OCI-LY7 (cell line): ENCODE measurements around the gene BRAF. TPM values are rescaled to one million over a fixed set of nuclear protein-coding genes. Genes with fewer than 3 reads are reported as not detected.

Experiments used
- BruUV-seq: library from RNA; stranded (reverse); fragments of 400-500 nt; replicated peaks from 2 replicates; lab custom pipeline; 2021; lab: Mats Ljungman, UMichigan
- CTCF ChIA-PET: fragments of 300-600 bp; sonication (Branson Sonifier 250); formaldehyde crosslinking; loops from one replicate; lab custom pipeline; 2022; ENCODE audit warnings: antibody characterized with exemption; ENCODE audit not compliant: unreplicated experiment; lab: Charles Lee
- POLR2A ChIA-PET: fragments of 300-600 bp; sonication (Branson Sonifier 250); formaldehyde crosslinking; loops from one replicate; lab custom pipeline; 2022; ENCODE audit warnings: antibody characterized with exemption; lab: Charles Lee
- DNase-seq: peaks from one replicate; pipeline ENCODE4 v3.0.0-alpha.2; 2015; ENCODE audit warnings: low spot score
- H2AFZ ChIP-seq: fragments of 200-600 bp; sonication (generic), shearing (Covaris generic); 2 replicates; pipeline ENCODE4 v1.6.1; 2014; ENCODE audit warnings: mild to moderate bottlenecking, antibody characterized with exemption, low read length, moderate library complexity
- H3K27ac ChIP-seq: fragments of 200-600 bp; sonication (generic); 2 replicates; pipeline ENCODE4 v1.5.1; 2014; ENCODE audit warnings: mixed run types, low read depth, mild to moderate bottlenecking, moderate library complexity, low read length, inconsistent platforms; ENCODE audit not compliant: poor library complexity, severe bottlenecking
- H3K36me3 ChIP-seq: fragments of 200-600 bp; sonication (generic); 2 replicates; pipeline ENCODE4 v1.6.1; 2014; ENCODE audit warnings: mild to moderate bottlenecking, antibody characterized with exemption, low read length, moderate library complexity, mixed read lengths; ENCODE audit not compliant: insufficient read depth
- H3K4me1 ChIP-seq: fragments of 200-600 bp; sonication (generic); 2 replicates; pipeline ENCODE4 v1.5.1; 2014; ENCODE audit warnings: mild to moderate bottlenecking, low read length; ENCODE audit not compliant: insufficient read depth, poor library complexity, severe bottlenecking
- H3K4me2 ChIP-seq: fragments of 200-600 bp; sonication (generic); 2 replicates; pipeline ENCODE4 v1.6.1; 2014; ENCODE audit warnings: mild to moderate bottlenecking, low read length
- H3K4me3 ChIP-seq: fragments of 200-600 bp; sonication (generic); 2 replicates; pipeline ENCODE4 v1.5.1; 2014; ENCODE audit warnings: mild to moderate bottlenecking, low read depth, low read length; ENCODE audit not compliant: poor library complexity, severe bottlenecking
- H3K79me2 ChIP-seq: fragments of 200-600 bp; sonication (generic); 2 replicates; pipeline ENCODE4 v1.6.1; 2016; ENCODE audit warnings: low read depth, mild to moderate bottlenecking, low read length, moderate library complexity, mixed read lengths; ENCODE audit not compliant: insufficient read depth
- H3K9me2 ChIP-seq: fragments of 200-600 bp; sonication (generic); 2 replicates; pipeline ENCODE4 v1.6.1; 2016; ENCODE audit warnings: mild to moderate bottlenecking, low read length, mixed read lengths; ENCODE audit not compliant: insufficient read depth
- H3K9me3 ChIP-seq: fragments of 200-600 bp; sonication (generic); 2 replicates; pipeline ENCODE4 v1.6.1; 2014; ENCODE audit warnings: mild to moderate bottlenecking, mixed run types, low read length, mixed read lengths
- H4K20me1 ChIP-seq: fragments of 200-600 bp; sonication (generic); 2 replicates; pipeline ENCODE4 v1.6.1; 2014; ENCODE audit warnings: mild to moderate bottlenecking, antibody characterized with exemption, low read length, moderate library complexity, mixed read lengths; ENCODE audit not compliant: insufficient read depth
- EZH2phosphoT487 ChIP-seq: fragments of 200-600 bp; sonication (generic); IDR thresholded peaks from 2 replicates; pipeline ENCODE4 v1.6.1; 2018; ENCODE audit warnings: low read depth, borderline replicate concordance, mild to moderate bottlenecking, mixed run types, antibody characterized with exemption, low read length, moderate library complexity, mixed read lengths
- intact Hi-C: fragments of 100-400 bp; cut with micrococcal nuclease; formaldehyde crosslinking; loops from one replicate; pipeline ENCODE4 v1.10.0; 2022; ENCODE audit not compliant: unreplicated experiment
- total RNA-seq, 2 experiments: library from RNA; depleted of rRNA in 1 of 2; stranded (reverse); fragments of >200 nt in 1 of 2; shearing (Covaris generic) in 1 of 2; gene quantifications; 2 replicates each; pipeline ENCODE4 v1.2.3, GENCODE V29; 2014 to 2022
- TF ChIP-seq, protein P1 (sequence below): fragments of 200-600 bp; sonication (generic); conservative IDR thresholded peaks from 2 replicates; pipeline ENCODE4 v1.5.1; 2014; ENCODE audit warnings: mild to moderate bottlenecking, antibody characterized with exemption, low read length, moderate library complexity, mixed read lengths

The BRAF gene
- total RNA-seq, 2 experiments from 2014 or later = 17.1 to 41.6 TPM

DNA sequence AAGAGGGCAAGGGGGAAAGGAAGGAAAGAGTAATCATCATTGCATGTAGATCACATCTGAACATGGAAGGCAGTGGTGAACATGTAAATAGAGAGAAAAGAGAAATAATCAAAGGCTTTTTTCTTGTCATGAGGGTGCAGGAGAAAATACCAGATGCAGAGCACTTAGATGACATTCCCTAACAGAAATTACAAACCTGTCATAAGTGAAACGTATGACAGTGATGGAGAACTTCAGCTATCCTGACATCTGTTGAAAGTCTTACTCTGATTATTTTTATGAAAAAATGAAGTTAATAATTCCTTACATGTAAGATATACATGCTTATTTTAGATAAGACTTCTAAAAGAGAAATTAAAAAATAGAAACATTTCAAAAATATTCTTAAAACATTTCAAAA, 54.7 kb downstream of the BRAF start:
- Histone ChIP-seq H3K4me1 (peaks cover 18% of the 10 kb centered on the region), H3K4me2 (no peak overlapping the region), H3K36me3 (no peaks in the 10 kb centered on the region), H4K20me1 (peaks cover 4% of the 10 kb centered on the region; the same call in 1 of the 2 replicates), H3K27ac (no peak overlapping the region), H3K9me2 (no peaks in the 10 kb centered on the region), H3K9me3 (no peaks in the 10 kb centered on the region), H3K79me2 (peaks cover 46% of the 10 kb centered on the region; the same call in 1 of the 2 replicates), H3K4me3 (no peak overlapping the region), H2AFZ (no peak overlapping the region)
- ChIA-PET POLR2A (interaction anchor here (0.6 kb wide), 2 partner anchors 9 to 97 kb away, joined by 3 to 5 read pairs; no protein-coding TSS in a partner anchor), CTCF (no interaction called here)
- intact Hi-C loops = no loop called here
- no peak for DNase-seq
- TF ChIP-seq, protein P1, sequence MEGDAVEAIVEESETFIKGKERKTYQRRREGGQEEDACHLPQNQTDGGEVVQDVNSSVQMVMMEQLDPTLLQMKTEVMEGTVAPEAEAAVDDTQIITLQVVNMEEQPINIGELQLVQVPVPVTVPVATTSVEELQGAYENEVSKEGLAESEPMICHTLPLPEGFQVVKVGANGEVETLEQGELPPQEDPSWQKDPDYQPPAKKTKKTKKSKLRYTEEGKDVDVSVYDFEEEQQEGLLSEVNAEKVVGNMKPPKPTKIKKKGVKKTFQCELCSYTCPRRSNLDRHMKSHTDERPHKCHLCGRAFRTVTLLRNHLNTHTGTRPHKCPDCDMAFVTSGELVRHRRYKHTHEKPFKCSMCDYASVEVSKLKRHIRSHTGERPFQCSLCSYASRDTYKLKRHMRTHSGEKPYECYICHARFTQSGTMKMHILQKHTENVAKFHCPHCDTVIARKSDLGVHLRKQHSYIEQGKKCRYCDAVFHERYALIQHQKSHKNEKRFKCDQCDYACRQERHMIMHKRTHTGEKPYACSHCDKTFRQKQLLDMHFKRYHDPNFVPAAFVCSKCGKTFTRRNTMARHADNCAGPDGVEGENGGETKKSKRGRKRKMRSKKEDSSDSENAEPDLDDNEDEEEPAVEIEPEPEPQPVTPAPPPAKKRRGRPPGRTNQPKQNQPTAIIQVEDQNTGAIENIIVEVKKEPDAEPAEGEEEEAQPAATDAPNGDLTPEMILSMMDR = no peak
- TF ChIP-seq EZH2phosphoT487 = no peak
- no TSS peak for BruUV-seq

DNA sequence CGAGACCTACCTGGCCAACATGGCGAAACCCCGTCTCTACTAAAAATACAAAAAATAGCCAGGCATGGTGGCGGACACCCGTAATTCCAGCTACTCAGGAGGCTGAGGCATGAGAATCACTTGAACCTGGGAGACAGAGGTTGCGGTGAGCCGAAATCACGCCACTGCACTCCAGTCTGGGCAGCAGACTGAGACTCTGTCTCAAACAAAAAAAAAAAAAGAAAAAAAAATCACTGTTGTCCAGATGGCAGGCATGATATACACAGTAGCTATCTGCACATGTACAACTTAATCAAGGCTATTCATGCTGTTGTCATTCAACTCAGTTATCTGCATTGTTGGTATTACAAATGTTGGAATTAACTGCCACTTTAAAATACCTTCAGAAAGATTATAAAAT, 55.3 kb downstream of the BRAF start:
- DNase-seq = no peak
- TF ChIP-seq, protein P1 = no peak
- no peak for TF ChIP-seq EZH2phosphoT487
- CTCF ChIA-PET = no interaction called here
- BruUV-seq = no TSS peak
- Histone ChIP-seq H3K27ac (no peak overlapping the region), H3K36me3 (no peaks in the 10 kb centered on the region), H3K4me2 (no peak overlapping the region), H3K79me2 (peaks cover 44% of the 10 kb centered on the region), H3K9me3 (0 out of 2 replicates have a peak, but pooled peaks cover 3% of the 10 kb centered on the region), H2AFZ (no peak overlapping the region), H3K4me3 (no peak overlapping the region), H3K4me1 (peaks cover 18% of the 10 kb centered on the region), H4K20me1 (peaks cover 4% of the 10 kb centered on the region; the same call in 1 of the 2 replicates), H3K9me2 (no peaks in the 10 kb centered on the region)
- POLR2A ChIA-PET = no interaction called here
- intact Hi-C loops = no loop called here
